EL (cell line): ENCODE measurements around the gene TADA2A.
"Not testable (repeated sequence)": the region's sequence is repeated elsewhere in the genome, so short reads cannot be mapped to it uniquely, and the experiment has no call there.

Source experiments
- DNase-seq: peaks from one replicate; pipeline ENCODE4 v3.0.0-alpha.2; 2016

Gene TADA2A

GRCh38 chr17:37405522-37405921 lies 1.2 kb upstream of the TADA2A start:
- not testable (repeated sequence) for DNase-seq

DNA sequence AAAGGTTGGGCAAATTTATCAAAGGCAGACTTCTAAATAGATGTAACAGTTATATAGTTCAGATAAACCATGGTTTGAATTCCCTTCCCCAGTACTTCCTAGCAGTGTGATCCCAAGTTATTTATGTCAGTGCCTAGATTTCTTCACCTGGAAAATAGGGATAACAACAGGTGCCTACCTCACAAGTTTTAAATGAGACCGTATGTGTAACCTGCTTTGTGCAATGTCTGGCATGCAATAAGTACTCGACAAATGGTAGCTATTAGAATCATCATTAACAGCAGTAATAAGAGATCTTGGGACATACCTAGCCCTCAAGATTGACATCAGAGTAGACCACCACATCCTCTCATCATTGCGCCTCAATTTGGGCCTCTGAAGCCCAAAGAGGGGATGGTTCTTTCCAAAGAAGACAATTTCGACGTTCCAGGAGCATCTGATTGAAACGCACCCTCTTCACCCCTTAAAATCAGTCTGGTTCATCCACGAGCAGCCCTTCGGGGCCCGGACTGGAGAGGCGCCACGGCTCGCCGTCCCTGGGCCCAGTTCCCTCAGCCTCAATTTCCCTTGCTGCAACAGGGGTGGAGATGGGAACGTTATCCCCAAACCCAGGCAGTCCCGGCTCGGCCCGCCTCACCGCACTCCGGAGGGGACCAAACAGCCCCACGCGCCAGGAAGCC lies 591 bp upstream of the TADA2A start:
- DNase-seq = no peak

DNA sequence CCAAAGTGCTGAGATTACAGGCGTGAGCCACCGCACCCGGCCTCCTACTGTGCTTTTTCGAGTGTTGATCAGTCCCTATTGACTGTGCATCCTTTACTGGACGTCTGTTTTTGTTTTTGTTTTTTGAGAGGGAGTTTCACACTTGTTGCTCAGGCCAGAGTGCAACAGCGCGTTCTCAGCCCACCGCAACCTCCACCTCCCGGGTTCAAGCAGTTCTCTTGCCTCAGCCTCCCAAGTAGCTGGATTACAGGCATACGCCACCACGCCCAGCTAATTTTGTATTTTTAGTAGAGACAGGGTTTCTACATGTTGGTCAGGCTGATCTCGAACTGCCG lies 1.4 kb downstream of the TADA2A start:
- not testable (repeated sequence) for DNase-seq

GRCh38 chr17:37410357-37410756 lies 3.7 kb downstream of the TADA2A start:
- DNase-seq = no peak

DNA sequence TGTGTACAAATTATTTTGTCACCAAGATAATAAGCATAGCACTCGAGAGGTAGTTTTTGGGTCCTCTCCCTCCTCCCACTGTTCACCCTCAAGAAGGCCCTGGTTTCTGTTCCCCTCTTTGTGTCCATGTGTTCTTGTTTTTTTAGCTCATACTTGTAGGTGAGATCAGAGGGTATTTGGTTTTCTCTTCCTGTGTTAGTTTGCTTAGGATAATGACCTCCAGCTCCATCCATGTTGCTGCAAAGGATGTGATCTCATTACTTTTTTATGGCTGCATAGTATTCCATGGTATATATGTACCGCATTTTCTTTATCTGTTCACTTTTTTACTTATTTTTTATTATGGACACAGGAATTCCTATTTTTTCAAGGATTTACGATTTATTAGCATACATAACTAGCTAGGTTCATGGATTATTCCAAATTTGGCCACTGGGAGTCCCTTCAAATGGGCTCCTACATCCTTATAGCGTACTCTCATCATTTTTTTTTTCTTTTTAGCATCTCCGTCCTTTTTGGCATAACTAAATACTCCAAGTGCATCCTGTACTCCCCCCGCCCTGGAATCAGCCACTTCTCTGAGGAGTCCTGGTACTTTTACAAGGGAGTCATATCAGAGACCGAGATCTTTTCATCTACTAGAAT lies 7.3 kb downstream of the TADA2A start:
- no peak for DNase-seq

DNA sequence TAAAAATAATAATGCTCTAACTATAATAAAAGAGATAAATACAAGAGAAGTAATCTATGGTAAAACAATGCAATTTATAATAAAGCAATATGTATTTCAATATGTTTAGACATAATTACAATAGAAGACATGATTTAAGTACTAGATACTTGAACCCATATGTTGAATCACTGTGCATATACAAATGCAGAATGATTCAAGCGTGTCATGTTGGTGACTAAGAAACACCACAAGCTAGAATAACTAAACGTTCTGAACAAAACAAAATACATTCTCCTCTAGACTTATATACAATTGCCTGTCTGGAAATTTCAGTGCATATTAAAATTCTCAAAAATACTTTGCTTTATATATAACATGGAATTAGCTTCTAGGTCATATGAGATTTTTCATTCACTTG lies 11.2 kb downstream of the TADA2A start:
- no peak for DNase-seq

GRCh38 chr17:37422971-37423625 lies 16.4 kb downstream of the TADA2A start:
- no peak for DNase-seq

DNA sequence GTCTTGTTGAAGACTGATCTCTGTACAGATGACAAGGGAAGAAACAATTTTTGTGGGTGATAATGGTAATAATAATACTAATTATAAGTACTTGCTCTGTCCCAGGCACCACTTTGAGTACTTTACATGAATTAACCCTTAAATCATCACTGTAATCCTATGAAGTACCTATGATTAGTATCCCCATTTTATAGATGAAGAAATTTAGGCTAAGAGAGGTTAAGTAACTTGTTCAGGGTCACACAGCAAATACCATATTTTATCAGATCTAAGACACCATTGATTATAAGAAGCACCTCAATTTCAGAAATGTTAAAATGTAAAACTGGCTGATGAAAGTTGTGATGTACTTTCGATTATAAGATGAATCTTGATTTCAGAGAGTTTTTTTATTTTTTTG lies 18.6 kb downstream of the TADA2A start:
- DNase-seq = no peak

GRCh38 chr17:37429039-37429438 lies 22.4 kb downstream of the TADA2A start:
- DNase-seq = no peak

DNA sequence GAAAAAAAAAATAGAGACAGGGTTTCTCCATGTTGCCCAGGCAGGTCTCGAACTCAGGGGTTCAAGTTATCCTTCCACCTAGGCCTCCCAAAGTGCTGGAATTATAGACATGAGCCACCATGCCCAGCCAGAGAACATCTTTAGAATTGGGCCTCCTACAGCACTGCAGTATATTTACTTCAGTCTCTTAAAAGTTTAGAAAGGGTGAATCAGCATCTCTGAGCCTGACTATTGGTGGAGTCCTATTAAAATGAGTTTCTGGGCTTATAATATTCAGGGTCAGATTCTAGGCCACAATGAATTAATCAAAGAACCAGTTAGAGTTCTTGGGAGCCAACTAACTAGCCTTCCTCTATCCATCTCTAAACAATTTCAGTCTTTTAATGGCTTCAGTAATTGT lies 22.8 kb downstream of the TADA2A start:
- no peak for DNase-seq

DNA sequence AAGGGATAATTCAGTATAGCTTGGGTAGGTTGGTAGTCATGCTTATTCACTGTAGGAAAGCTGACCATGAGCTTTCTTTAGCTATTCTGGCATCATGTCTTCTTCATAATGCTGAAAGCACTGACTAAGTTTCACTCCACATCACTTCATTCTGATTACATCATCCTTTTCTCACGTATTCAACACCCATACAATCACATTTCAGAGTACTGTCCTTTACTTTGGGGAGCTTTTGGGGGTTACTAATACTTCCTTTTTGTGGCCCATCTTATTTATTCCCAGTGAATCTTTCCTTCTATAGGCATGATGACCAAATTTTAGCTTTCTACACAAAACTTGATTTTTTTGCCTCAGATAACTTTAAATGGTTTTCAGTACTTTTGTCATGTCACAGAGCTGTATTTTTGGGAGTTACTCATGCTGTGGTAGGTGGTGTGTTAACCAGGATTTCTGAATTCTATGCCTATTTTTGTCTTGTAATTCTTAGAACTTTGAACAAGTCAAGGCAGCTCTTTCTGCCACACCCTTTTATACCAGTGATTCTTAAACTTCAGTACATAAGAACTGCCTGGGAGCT lies 23.5 kb downstream of the TADA2A start:
- DNase-seq = peak; percentile 44

DNA sequence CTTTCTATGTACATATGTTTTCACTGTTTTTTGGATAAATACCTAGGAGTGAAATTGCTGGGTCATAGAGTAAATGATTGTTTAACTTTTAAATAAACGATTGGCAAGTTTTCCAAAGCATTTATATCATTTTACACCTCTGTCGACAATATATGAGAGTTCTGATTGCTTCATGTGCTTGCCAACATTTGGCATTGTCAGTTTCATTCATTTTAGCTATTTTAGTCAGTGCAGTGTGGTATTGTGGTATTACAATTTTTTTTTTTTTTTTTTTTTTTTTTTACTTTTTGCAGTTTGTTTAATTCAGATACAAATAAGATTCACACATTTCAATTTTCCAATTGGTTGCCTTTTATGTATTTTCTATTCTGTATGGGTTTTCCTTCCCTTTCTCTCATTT lies 26.0 kb downstream of the TADA2A start:
- DNase-seq = no peak

DNA sequence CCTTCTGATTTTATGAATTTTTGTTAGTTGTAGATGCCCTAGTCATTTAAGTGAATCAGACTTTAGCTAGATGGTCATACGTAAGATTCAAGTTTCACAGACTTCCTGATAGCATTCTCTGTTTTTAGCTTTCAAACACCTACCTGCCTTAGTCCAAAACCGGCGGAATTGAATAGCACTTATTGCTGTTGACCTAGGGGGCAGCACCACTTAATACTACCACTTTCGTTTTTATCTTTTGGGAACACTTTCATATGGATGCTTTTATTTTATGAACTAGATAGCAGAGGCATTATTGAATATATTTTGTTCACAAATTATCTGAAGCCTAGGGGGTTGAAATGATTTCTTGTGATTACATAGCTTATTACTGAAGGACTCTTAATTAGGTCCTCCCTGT lies 31.5 kb downstream of the TADA2A start:
- DNase-seq = no peak

- no peak for DNase-seq
Observed at GRCh38 chr17:37440424-37440823, 33.7 kb downstream of the TADA2A start.

DNA sequence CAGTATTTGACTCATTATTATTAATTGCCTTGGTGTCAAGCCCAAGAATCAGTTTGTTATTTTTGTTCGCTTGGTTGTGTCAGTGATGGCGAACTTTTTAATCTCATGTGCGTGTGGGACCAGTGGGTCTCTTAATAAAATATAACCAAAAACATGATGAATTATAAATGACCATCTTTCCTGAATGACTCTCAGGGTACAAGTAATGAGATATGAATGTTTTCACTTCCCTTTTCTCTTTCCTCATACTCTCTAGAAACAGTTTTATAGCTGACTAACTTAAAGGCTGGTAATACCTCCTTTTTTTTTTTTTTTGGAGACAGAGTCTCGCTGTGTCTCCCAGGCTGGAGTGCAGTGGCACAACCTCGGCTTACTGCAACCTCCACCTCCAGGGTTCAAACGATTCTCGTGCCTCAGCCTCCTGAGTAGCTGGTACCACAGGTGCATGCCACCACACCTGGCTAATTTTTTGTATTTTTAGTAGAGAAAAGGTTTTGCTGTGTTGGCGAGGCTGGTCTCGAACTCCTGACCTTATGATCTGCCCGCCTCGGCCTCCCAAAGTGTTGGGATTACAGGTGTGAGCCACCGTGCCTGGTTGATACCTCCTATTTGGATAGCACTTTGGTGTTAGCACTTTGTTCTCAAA lies 34.8 kb downstream of the TADA2A start:
- peak; percentile 20 for DNase-seq

DNA sequence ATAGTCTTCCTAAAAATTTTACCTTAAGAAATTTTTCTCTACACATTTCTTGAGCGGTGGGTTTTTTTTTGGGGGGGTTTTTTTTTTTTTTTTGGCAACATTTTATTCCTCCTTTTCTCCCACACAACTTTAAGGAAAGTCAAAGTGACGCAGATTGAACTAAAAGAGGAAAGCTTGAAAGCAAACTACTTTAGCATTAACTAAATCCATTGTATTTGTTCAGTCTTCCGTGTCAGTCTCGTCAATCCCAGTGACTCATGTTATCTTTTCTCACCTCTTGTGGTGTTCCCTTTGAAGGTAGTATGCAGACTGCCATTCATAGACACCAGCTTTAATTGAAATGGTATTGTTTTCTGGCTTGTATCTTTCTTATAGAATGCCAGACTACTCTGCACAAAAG lies 39.3 kb downstream of the TADA2A start:
- no peak for DNase-seq

GRCh38 chr17:37447641-37448040 lies 41.0 kb downstream of the TADA2A start:
- peak; percentile 56 for DNase-seq

- no peak for DNase-seq
Observed at GRCh38 chr17:37450112-37450511, 43.4 kb downstream of the TADA2A start.

GRCh38 chr17:37457801-37458200 lies 51.1 kb downstream of the TADA2A start:
- DNase-seq = not testable (repeated sequence)

DNA sequence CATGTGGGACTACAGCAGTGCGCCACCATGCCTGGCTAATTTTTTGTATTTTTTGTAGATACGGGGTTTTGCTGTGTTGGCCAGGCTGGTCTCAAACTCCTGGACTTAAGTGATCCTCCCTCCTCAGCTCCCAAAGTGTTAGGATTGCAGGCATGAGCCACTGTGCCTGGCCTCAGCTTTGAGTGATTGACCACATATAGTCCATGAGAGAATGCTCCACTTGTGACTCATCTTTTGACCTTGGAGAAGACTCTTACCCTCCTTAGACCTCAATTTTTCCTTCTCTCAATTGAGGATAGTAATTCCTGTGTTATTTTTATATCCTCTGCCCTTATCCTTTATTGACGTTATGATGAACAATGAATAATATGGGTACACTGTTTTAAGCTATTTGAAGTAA lies 52.1 kb downstream of the TADA2A start:
- DNase-seq = peak; percentile 91

- DNase-seq = no peak
Observed at GRCh38 chr17:37461668-37462067, 55.0 kb downstream of the TADA2A start.

- no peak for DNase-seq
Observed at GRCh38 chr17:37462492-37462891, 55.8 kb downstream of the TADA2A start.

DNA sequence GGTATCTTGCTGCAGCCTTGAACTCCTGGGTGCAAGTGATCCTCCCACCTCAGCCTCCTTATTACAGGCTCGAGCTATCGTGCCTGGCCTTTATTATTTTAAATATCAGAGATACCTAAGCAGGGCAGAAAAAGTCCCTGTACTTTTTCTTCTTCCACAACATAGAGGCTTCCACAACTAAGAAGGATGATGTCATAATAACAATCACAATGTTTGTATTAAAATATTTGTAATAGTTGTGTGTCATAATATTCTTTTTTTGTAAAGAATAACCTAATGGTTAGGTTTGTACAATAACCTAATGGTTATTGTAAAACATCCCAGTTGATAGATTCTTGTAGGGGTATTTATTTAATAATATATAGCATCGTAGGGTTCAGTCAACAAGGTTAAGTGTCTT lies 56.4 kb downstream of the TADA2A start:
- no peak for DNase-seq
